BLaER1 (cell line): ENCODE results near the gene EP400.
A peak's percentile ranks its signal among the peaks of the same experiment; 100 is the strongest.

Experiments
- H3K27ac ChIP-seq: shearing (Covaris generic); formaldehyde crosslinking; 2 replicates; pipeline ENCODE4 v1.8.1; 2022
- H3K27me3 ChIP-seq: shearing (Covaris generic); formaldehyde crosslinking; 2 replicates; pipeline ENCODE4 v1.8.1; 2022
- H3K36me3 ChIP-seq: shearing (Covaris generic); formaldehyde crosslinking; 2 replicates; pipeline ENCODE4 v1.8.1; 2022
- H3K4me1 ChIP-seq: shearing (Covaris generic); formaldehyde crosslinking; 2 replicates; pipeline ENCODE4 v1.8.1; 2022
- H3K4me2 ChIP-seq: shearing (Covaris generic); formaldehyde crosslinking; 2 replicates; pipeline ENCODE4 v1.8.1; 2022
- H3K4me3 ChIP-seq: shearing (Covaris generic); formaldehyde crosslinking; 2 replicates; pipeline ENCODE4 v1.8.1; 2022
- H3K9ac ChIP-seq: shearing (Covaris generic); formaldehyde crosslinking; 2 replicates; pipeline ENCODE4 v1.8.1; 2022
- H3K9me3 ChIP-seq: shearing (Covaris generic); formaldehyde crosslinking; 2 replicates; pipeline ENCODE4 v1.8.1; 2022
- H4K20me1 ChIP-seq: shearing (Covaris generic); formaldehyde crosslinking; 2 replicates; pipeline ENCODE4 v1.8.1; 2022
- Cebpa-rat ChIP-seq: shearing (Covaris generic); IDR thresholded peaks from 2 replicates; pipeline ENCODE4 v1.8.1; 2022

EP400 gene

DNA sequence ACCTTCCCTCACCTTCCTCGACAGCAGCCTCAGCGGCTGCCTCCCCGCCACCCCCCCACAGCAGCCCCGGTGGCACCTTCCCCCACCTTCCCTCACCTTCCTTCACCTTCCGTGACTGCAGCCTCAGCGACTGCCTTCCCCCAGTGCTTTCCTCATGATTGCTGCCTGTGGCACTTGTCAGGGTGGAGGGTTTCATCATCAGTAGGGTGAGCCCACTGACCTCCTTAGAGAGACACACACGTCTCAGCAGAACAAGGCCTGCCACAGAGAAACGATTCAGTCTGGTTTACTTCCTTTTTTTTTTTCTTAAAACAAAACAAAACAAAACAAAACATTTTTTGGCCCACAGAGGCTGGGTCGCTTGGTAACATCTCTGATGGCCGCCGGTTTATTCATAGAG lies 75.0 kb downstream of the EP400 start:
- Histone ChIP-seq H3K4me1 (peaks cover 16% of the 10 kb centered on the region; the same call in 1 of the 2 replicates), H3K4me3 (no peak overlapping the region), H3K4me2 (no peak overlapping the region), H3K9ac (0 out of 2 replicates have a peak overlapping the region, but pooled peaks have one; percentile 10), H3K27me3 (no peaks in the 10 kb centered on the region), H3K27ac (0 out of 2 replicates have a peak overlapping the region, but pooled peaks have one; percentile 18), H4K20me1 (peaks cover 42% of the 10 kb centered on the region; the same call in 1 of the 2 replicates), H3K9me3 (no peaks in the 10 kb centered on the region), H3K36me3 (peaks cover 97% of the 10 kb centered on the region)
- no peak for TF ChIP-seq Cebpa-rat

DNA sequence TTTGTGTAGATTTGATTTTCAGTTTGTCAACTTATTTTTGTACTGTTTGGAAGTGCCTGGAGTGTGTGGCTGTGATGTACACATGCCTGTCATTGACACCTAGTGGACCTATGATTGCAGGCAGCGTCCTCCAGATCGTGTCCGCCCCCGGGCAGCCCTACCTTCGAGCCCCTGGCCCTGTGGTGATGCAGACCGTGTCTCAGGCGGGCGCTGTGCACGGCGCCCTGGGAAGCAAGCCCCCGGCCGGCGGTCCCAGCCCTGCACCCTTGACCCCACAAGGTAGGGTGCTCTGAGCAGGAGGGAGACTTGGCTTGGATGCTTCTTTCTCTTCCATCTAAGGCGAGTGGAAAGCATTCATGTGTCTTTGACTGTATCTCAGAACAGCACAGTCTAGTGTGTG lies 75.8 kb downstream of the EP400 start:
- no peak for TF ChIP-seq Cebpa-rat
- Histone ChIP-seq H3K4me2 (no peak overlapping the region), H3K9ac (no peak overlapping the region)

GRCh38 chr12:132026061-132026795 lies 76.5 kb downstream of the EP400 start:
- H3K4me1 ChIP-seq = peaks cover 16% of the 10 kb centered on the region; the same call in 1 of the 2 replicates
- no peak overlapping the region for H3K9ac ChIP-seq
- no peak overlapping the region for H3K4me3 ChIP-seq
- no peaks in the 10 kb centered on the region for H3K27me3 ChIP-seq
- peaks cover 97% of the 10 kb centered on the region for H3K36me3 ChIP-seq
- H4K20me1 ChIP-seq = peaks cover 46% of the 10 kb centered on the region; the same call in 1 of the 2 replicates
- H3K4me2 ChIP-seq = no peak overlapping the region
- no peaks in the 10 kb centered on the region for H3K9me3 ChIP-seq
- H3K27ac ChIP-seq = no peak overlapping the region
- no peak for TF ChIP-seq Cebpa-rat

More for the DNA sequence above, 75.8 kb downstream of the EP400 start:
- no peaks in the 10 kb centered on the region for H3K9me3 ChIP-seq
- H4K20me1 ChIP-seq = peaks cover 46% of the 10 kb centered on the region; the same call in 1 of the 2 replicates
- H3K36me3 ChIP-seq = peaks cover 97% of the 10 kb centered on the region
- H3K27me3 ChIP-seq = no peaks in the 10 kb centered on the region
- no peak overlapping the region for H3K27ac ChIP-seq
- H3K4me3 ChIP-seq = no peak overlapping the region
- peaks cover 16% of the 10 kb centered on the region; the same call in 1 of the 2 replicates for H3K4me1 ChIP-seq

DNA sequence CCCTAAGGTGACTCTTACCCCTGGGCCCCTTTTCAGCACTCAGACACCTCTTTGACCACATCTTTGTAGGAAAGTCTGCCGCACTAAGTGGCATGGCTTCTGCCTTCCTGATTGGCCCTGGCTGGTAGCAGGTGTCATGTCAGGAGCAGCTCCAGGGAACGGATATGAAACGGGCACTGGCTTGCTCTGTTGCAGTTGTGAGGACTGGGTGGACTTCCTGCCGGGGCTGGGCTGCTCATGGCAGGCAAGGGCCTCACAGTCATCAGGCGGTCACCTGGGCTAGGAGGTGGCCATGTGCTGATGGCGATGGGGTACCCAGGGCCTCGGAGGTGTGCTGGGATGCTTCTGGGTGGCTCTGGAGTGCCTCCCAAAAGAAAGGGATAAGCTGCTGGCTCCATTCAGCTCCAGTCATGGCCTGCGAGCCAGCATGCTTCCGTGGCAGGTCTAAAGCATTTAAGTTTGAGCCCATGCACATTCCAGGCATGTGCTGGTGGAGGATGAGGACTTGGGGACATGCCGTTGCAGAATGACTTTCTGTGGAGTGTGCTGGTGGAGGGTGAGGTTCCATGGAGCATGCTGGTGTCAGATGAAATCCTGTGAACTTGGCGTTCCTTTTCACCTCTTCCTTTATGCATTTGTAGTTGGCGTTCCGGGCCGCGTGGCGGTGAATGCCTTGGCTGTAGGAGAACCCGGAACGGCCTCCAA lies 77.2 kb downstream of the EP400 start:
- H4K20me1 ChIP-seq = peaks cover 46% of the 10 kb centered on the region; the same call in 1 of the 2 replicates
- no peak overlapping the region for H3K4me2 ChIP-seq
- H3K9ac ChIP-seq = no peak overlapping the region
- H3K27ac ChIP-seq = no peak overlapping the region
- no peak for TF ChIP-seq Cebpa-rat
- no peaks in the 10 kb centered on the region for H3K9me3 ChIP-seq
- peaks cover 97% of the 10 kb centered on the region for H3K36me3 ChIP-seq
- peaks cover 16% of the 10 kb centered on the region; the same call in 1 of the 2 replicates for H3K4me1 ChIP-seq
- no peak overlapping the region for H3K4me3 ChIP-seq
- no peaks in the 10 kb centered on the region for H3K27me3 ChIP-seq

- Histone ChIP-seq H3K4me1 (peaks cover 16% of the 10 kb centered on the region; the same call in 1 of the 2 replicates), H4K20me1 (peaks cover 46% of the 10 kb centered on the region; the same call in 1 of the 2 replicates), H3K4me3 (no peak overlapping the region), H3K27ac (no peak overlapping the region), H3K36me3 (peaks cover 97% of the 10 kb centered on the region), H3K9ac (no peak overlapping the region), H3K4me2 (no peak overlapping the region), H3K9me3 (no peaks in the 10 kb centered on the region), H3K27me3 (no peaks in the 10 kb centered on the region)
- no peak for TF ChIP-seq Cebpa-rat
Measured at GRCh38 chr12:132027636-132028035, 77.9 kb downstream of the EP400 start.

GRCh38 chr12:132028111-132028510 lies 78.4 kb downstream of the EP400 start:
- Histone ChIP-seq H4K20me1 (peaks cover 46% of the 10 kb centered on the region; the same call in 1 of the 2 replicates), H3K4me3 (no peak overlapping the region), H3K36me3 (peaks cover 99% of the 10 kb centered on the region), H3K27me3 (no peaks in the 10 kb centered on the region), H3K9ac (no peak overlapping the region), H3K27ac (no peak overlapping the region), H3K9me3 (no peaks in the 10 kb centered on the region), H3K4me1 (peaks cover 16% of the 10 kb centered on the region; the same call in 1 of the 2 replicates), H3K4me2 (no peak overlapping the region; the same call in 1 of the 2 replicates)
- no peak for TF ChIP-seq Cebpa-rat

DNA sequence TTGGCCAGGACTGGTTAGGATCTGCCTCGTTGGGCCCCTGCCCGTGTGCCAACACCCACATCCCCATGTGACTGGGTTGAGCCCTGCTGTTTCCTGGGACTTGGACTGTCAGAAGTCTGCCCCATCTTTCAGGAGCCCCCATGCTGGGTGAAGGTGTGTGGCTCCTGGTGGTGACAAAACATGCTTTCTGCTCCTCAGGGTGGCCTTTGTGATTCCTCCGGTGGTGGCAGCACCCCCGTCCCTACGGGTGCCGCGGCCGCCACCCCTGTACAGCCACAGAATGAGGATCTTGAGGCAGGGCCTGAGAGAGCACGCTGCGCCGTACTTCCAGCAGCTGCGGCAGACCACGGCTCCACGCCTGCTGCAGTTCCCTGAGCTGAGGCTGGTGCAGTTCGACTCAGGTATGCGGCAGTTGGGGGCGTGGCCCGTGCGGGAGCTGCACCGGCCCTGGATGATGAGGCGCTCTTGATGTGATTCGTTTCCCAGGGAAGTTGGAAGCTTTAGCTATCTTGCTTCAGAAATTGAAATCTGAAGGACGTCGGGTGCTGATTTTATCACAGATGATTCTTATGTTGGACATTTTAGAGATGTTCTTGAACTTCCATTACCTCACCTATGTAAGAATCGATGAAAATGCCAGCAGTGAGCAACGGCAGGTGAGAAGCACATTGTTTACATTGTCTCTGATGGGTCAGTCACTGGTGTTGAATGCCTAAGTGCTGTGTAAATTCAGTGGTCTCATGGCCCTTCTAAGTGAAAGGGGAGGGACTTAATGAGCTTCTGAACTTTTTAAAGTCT lies 80.0 kb downstream of the EP400 start:
- H3K9me3 ChIP-seq = no peaks in the 10 kb centered on the region
- peaks cover 100% of the 10 kb centered on the region for H3K36me3 ChIP-seq
- no peak overlapping the region for H3K27ac ChIP-seq

GRCh38 chr12:132030367-132031038 lies 80.8 kb downstream of the EP400 start:
- Histone ChIP-seq H3K9me3 (no peaks in the 10 kb centered on the region), H3K27me3 (no peaks in the 10 kb centered on the region), H3K4me3 (no peak overlapping the region), H3K4me1 (peaks cover 16% of the 10 kb centered on the region; the same call in 1 of the 2 replicates), H3K36me3 (peaks cover 100% of the 10 kb centered on the region), H3K9ac (no peak overlapping the region), H4K20me1 (peaks cover 40% of the 10 kb centered on the region; the same call in 1 of the 2 replicates), H3K4me2 (no peak overlapping the region), H3K27ac (no peak overlapping the region)
- no peak for TF ChIP-seq Cebpa-rat

More for the DNA sequence above, 80.0 kb downstream of the EP400 start:
- Histone ChIP-seq H3K4me2 (no peak overlapping the region), H3K4me3 (no peak overlapping the region), H3K27me3 (no peaks in the 10 kb centered on the region), H3K9ac (no peak overlapping the region), H4K20me1 (peaks cover 46% of the 10 kb centered on the region; the same call in 1 of the 2 replicates), H3K4me1 (peaks cover 16% of the 10 kb centered on the region; the same call in 1 of the 2 replicates)
- TF ChIP-seq Cebpa-rat = no peak

GRCh38 chr12:132033627-132034026 lies 83.9 kb downstream of the EP400 start:
- H3K27ac ChIP-seq = no peak overlapping the region
- H3K36me3 ChIP-seq = peaks cover 100% of the 10 kb centered on the region
- no peak overlapping the region for H3K4me2 ChIP-seq
- no peaks in the 10 kb centered on the region for H3K4me1 ChIP-seq
- no peak overlapping the region for H3K4me3 ChIP-seq
- no peaks in the 10 kb centered on the region for H3K9me3 ChIP-seq
- peaks cover 26% of the 10 kb centered on the region for H4K20me1 ChIP-seq
- no peaks in the 10 kb centered on the region for H3K27me3 ChIP-seq
- no peak overlapping the region for H3K9ac ChIP-seq
- no peak for TF ChIP-seq Cebpa-rat
